SK-N-SH treated with all-trans-retinoic acid at 6 μM for 48 hours (cell line): Measurements from ENCODE around the gene TLN1.
A peak's percentile ranks its signal among the peaks of the same experiment; 100 is the strongest.

ENCODE experiments used
- ATAC-seq: fragments of 200-7000 bp; cut with Tn5 transposase; 3 replicates; pipeline ENCODE4 v1.9.1; 2020; ENCODE audit warnings: mild to moderate bottlenecking, moderate library complexity
- ARNTL ChIP-seq: fragments of 450-650 bp; formaldehyde crosslinking; IDR thresholded peaks from 2 replicates; pipeline ENCODE4 v1.5.0; 2020; ENCODE audit warnings: low read depth, mild to moderate bottlenecking, moderate library complexity, borderline replicate concordance
- BACH2 ChIP-seq: fragments of 250-450 bp; sonication (Bioruptor Pico); IDR thresholded peaks from 2 replicates; pipeline ENCODE4 v1.9.0; 2021; ENCODE audit warnings: mild to moderate bottlenecking, borderline replicate concordance
- CSDC2 ChIP-seq: fragments of 250-450 bp; sonication (Bioruptor Pico); IDR thresholded peaks from 2 replicates; pipeline ENCODE4 v1.5.0; 2020; ENCODE audit warnings: mild to moderate bottlenecking, moderate library complexity
- ESRRG ChIP-seq: fragments of 250-450 bp; sonication (Bioruptor Pico); IDR thresholded peaks from 2 replicates; pipeline ENCODE4 v1.6.1; 2021; ENCODE audit warnings: mild to moderate bottlenecking
- GLIS3 ChIP-seq: fragments of 250-450 bp; sonication (Bioruptor Pico); IDR thresholded peaks from 2 replicates; pipeline ENCODE4 v1.5.0; 2020; ENCODE audit warnings: mild to moderate bottlenecking, moderate library complexity
- ISL1 ChIP-seq: fragments of 250-450 bp; sonication (Bioruptor Pico); IDR thresholded peaks from 2 replicates; pipeline ENCODE4 v2.1.2; 2022; ENCODE audit warnings: mild to moderate bottlenecking, moderate library complexity
- OSR1 ChIP-seq: fragments of 250-450 bp; sonication (Bioruptor Pico); IDR thresholded peaks from 2 replicates; pipeline ENCODE4 v1.8.0; 2022; ENCODE audit warnings: moderate library complexity, mild to moderate bottlenecking, inconsistent platforms
- PPARA ChIP-seq: fragments of 250-450 bp; sonication (Bioruptor Pico); IDR thresholded peaks from 2 replicates; pipeline ENCODE4 v1.5.0; 2020; ENCODE audit warnings: mild to moderate bottlenecking, borderline replicate concordance
- RARB ChIP-seq: fragments of 250-450 bp; sonication (Bioruptor Pico); IDR thresholded peaks from 2 replicates; pipeline ENCODE4 v1.8.0; 2021; ENCODE audit warnings: mild to moderate bottlenecking, moderate library complexity
- SNAI2 ChIP-seq: fragments of 250-450 bp; sonication (Bioruptor Pico); IDR thresholded peaks from 2 replicates; pipeline ENCODE4 v1.5.0; 2020; ENCODE audit warnings: mild to moderate bottlenecking, moderate library complexity
- TCF4 ChIP-seq: fragments of 250-450 bp; sonication (Bioruptor Pico); IDR thresholded peaks from 2 replicates; pipeline ENCODE4 v1.8.0; 2021; ENCODE audit warnings: mild to moderate bottlenecking, moderate library complexity, borderline replicate concordance
- TOX ChIP-seq: fragments of 250-450 bp; sonication (Bioruptor Pico); IDR thresholded peaks from 2 replicates; pipeline ENCODE4 v1.8.0; 2021; ENCODE audit warnings: mild to moderate bottlenecking, moderate library complexity, borderline replicate concordance
- ZC3H10 ChIP-seq: fragments of 250-450 bp; sonication (Bioruptor Pico); IDR thresholded peaks from 2 replicates; pipeline ENCODE4 v1.5.1; 2021; ENCODE audit warnings: mild to moderate bottlenecking, moderate library complexity
- ZFP3 ChIP-seq: fragments of 250-450 bp; sonication (Bioruptor Pico); IDR thresholded peaks from 2 replicates; pipeline ENCODE4 v1.5.0; 2020; ENCODE audit warnings: mild to moderate bottlenecking, moderate library complexity
- ZFP30 ChIP-seq: fragments of 450-650 bp; formaldehyde crosslinking; IDR thresholded peaks from 2 replicates; pipeline ENCODE4 v1.5.0; 2022; ENCODE audit warnings: mild to moderate bottlenecking, moderate library complexity
- ZNF565 ChIP-seq: fragments of 450-650 bp; formaldehyde crosslinking; conservative IDR thresholded peaks from 2 replicates; pipeline ENCODE4 v1.5.0; 2020; ENCODE audit warnings: low read depth, mild to moderate bottlenecking, moderate library complexity
- ZNF70 ChIP-seq: fragments of 450-650 bp; formaldehyde crosslinking; IDR thresholded peaks from 2 replicates; pipeline ENCODE4 v1.5.0; 2020; ENCODE audit warnings: mild to moderate bottlenecking, moderate library complexity
- ZNF8 ChIP-seq: fragments of 450-650 bp; formaldehyde crosslinking; IDR thresholded peaks from 2 replicates; pipeline ENCODE4 v1.5.0; 2020; ENCODE audit warnings: mild to moderate bottlenecking, moderate library complexity
- TF ChIP-seq, protein P1 (sequence below): fragments of 250-450 bp; sonication (Bioruptor Pico); IDR thresholded peaks from 2 replicates; pipeline ENCODE4 v1.5.1; 2020; ENCODE audit warnings: low read depth, mild to moderate bottlenecking, moderate library complexity
- TF ChIP-seq, protein P2 (sequence below): fragments of 250-450 bp; sonication (Bioruptor Pico); IDR thresholded peaks from 2 replicates; pipeline ENCODE4 v1.8.0; 2020; ENCODE audit warnings: mild to moderate bottlenecking, moderate library complexity, borderline replicate concordance
- TF ChIP-seq, protein P3 (sequence below): fragments of 250-450 bp; sonication (Bioruptor Pico); IDR thresholded peaks from 2 replicates; pipeline ENCODE4 v1.5.0; 2020; ENCODE audit warnings: mild to moderate bottlenecking, moderate library complexity

The TLN1 gene

DNA sequence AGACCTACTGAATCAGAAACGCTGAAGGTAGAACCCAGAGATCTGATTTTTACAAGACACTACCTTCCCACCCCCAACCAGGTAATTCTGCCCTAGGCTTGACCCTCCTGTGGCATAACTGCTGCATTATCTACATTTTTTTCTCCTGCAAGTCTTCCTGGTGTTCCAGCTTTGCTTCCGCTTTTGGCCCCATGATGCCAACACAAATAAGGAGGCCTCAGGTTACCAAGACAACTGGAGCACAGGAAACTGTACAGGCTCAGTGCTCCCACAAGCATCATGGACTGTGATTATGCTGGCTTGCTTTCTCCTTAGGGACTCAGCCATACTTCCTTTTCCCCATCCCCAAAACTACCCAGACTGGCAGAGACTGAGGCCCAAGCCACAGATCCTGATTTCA lies 28.7 kb upstream of the TLN1 start (continued):
- TF ChIP-seq TCF4 (no peak), CSDC2 (no peak)

DNA sequence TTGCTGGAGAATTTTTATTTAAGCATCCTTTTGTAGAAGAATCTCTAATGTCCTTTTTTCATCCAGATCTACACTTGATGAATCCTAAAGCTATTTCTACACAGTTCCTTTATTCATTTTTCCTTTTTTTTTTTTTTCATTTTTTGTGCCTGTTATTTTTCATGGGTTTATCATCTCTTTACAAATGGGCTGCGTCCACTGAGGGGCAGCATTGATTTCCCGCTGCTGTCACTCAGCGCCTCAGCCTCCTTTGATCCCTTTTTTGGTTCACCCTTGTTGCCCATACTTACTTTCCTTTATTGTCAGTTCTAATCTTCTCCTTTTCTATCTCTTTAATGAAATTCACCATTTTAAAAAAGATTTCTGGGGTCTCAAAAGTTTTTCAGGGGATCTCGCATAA lies 27.8 kb upstream of the TLN1 start:
- TF ChIP-seq ZC3H10 (CRISPR knock-in tag) = no peak
- TF ChIP-seq, protein P1, sequence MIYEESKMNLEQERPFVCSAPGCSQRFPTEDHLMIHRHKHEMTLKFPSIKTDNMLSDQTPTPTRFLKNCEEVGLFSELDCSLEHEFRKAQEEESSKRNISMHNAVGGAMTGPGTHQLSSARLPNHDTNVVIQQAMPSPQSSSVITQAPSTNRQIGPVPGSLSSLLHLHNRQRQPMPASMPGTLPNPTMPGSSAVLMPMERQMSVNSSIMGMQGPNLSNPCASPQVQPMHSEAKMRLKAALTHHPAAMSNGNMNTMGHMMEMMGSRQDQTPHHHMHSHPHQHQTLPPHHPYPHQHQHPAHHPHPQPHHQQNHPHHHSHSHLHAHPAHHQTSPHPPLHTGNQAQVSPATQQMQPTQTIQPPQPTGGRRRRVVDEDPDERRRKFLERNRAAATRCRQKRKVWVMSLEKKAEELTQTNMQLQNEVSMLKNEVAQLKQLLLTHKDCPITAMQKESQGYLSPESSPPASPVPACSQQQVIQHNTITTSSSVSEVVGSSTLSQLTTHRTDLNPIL (CRISPR knock-in tag) = no peak
- no peak for TF ChIP-seq ISL1
- TF ChIP-seq, protein P2, sequence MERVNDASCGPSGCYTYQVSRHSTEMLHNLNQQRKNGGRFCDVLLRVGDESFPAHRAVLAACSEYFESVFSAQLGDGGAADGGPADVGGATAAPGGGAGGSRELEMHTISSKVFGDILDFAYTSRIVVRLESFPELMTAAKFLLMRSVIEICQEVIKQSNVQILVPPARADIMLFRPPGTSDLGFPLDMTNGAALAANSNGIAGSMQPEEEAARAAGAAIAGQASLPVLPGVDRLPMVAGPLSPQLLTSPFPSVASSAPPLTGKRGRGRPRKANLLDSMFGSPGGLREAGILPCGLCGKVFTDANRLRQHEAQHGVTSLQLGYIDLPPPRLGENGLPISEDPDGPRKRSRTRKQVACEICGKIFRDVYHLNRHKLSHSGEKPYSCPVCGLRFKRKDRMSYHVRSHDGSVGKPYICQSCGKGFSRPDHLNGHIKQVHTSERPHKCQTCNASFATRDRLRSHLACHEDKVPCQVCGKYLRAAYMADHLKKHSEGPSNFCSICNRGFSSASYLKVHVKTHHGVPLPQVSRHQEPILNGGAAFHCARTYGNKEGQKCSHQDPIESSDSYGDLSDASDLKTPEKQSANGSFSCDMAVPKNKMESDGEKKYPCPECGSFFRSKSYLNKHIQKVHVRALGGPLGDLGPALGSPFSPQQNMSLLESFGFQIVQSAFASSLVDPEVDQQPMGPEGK = no peak
- TF ChIP-seq GLIS3 (CRISPR knock-in tag) = no peak
- no peak for TF ChIP-seq TOX (CRISPR knock-in tag)
- ATAC-seq = no peak

DNA sequence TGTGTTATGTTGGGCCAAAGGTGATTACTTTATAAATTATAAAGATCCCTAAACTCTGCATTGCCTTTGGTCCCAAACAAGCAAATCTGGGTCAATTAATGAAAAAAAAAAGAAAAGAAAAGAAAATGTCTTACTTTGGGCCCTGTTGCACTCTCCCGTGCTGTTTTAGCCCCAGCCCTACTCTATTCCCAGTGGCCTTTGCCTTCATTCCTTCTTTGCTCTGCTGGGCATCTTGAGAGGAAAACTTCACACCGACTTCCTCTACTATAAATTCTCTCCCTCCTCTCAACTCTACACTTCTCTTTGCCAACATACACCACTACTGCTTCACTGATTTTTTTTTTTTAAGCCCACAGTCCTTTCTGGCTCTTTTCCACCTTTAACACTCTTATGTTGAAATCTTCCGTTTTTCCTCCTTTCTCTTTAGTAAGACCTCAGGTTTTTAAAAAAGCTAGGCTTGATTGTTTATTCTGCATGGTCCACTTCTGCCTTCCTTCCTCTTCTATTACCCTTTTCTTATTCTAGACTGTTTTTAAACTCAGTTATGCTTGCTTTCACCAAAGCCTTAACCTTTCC lies 26.6 kb upstream of the TLN1 start:
- no peak for ATAC-seq
- TF ChIP-seq ISL1 = no peak
- TF ChIP-seq ZNF70 (CRISPR knock-in tag) = no peak
- TF ChIP-seq TOX (CRISPR knock-in tag) = no peak
- TF ChIP-seq SNAI2 (CRISPR knock-in tag) = no peak
- TF ChIP-seq CSDC2 = no peak
- TF ChIP-seq TCF4 = no peak
- no peak for TF ChIP-seq ZNF565 (CRISPR knock-in tag)
- no peak for TF ChIP-seq BACH2 (CRISPR knock-in tag)
- no peak for TF ChIP-seq ESRRG (CRISPR knock-in tag)
- TF ChIP-seq, protein P2 = no peak
- TF ChIP-seq, protein P3, sequence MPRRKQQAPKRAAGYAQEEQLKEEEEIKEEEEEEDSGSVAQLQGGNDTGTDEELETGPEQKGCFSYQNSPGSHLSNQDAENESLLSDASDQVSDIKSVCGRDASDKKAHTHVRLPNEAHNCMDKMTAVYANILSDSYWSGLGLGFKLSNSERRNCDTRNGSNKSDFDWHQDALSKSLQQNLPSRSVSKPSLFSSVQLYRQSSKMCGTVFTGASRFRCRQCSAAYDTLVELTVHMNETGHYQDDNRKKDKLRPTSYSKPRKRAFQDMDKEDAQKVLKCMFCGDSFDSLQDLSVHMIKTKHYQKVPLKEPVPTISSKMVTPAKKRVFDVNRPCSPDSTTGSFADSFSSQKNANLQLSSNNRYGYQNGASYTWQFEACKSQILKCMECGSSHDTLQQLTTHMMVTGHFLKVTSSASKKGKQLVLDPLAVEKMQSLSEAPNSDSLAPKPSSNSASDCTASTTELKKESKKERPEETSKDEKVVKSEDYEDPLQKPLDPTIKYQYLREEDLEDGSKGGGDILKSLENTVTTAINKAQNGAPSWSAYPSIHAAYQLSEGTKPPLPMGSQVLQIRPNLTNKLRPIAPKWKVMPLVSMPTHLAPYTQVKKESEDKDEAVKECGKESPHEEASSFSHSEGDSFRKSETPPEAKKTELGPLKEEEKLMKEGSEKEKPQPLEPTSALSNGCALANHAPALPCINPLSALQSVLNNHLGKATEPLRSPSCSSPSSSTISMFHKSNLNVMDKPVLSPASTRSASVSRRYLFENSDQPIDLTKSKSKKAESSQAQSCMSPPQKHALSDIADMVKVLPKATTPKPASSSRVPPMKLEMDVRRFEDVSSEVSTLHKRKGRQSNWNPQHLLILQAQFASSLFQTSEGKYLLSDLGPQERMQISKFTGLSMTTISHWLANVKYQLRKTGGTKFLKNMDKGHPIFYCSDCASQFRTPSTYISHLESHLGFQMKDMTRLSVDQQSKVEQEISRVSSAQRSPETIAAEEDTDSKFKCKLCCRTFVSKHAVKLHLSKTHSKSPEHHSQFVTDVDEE (CRISPR knock-in tag) = no peak
- TF ChIP-seq ZFP3 (CRISPR knock-in tag) = no peak
- no peak for TF ChIP-seq GLIS3 (CRISPR knock-in tag)
- TF ChIP-seq RARB = no peak
- no peak for TF ChIP-seq PPARA
- TF ChIP-seq ZC3H10 (CRISPR knock-in tag) = no peak
- TF ChIP-seq ZFP30 = no peak

DNA sequence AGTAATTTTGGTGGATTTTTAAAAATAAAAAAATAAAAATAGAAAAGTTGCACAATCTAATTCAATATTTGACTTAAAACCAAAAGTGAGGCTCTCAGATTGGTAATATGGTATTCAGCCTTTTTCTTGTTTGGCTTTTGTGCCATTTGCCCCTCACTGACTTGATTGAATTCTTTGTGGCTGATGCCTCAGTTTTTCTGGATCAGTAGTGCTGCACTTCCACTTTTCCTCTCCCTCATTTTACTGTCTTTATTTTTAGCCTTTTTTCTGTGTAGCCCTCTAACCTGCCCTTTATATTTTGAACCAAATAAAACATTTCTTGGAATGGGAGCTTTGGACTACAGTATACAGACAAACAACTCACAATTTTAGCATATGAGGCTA lies 25.9 kb upstream of the TLN1 start:
- ATAC-seq = no peak
- TF ChIP-seq SNAI2 (CRISPR knock-in tag) (no peak), OSR1 (CRISPR knock-in tag) (no peak), ZFP30 (peak; percentile 59; the same call in 1 of the 2 replicates)

DNA sequence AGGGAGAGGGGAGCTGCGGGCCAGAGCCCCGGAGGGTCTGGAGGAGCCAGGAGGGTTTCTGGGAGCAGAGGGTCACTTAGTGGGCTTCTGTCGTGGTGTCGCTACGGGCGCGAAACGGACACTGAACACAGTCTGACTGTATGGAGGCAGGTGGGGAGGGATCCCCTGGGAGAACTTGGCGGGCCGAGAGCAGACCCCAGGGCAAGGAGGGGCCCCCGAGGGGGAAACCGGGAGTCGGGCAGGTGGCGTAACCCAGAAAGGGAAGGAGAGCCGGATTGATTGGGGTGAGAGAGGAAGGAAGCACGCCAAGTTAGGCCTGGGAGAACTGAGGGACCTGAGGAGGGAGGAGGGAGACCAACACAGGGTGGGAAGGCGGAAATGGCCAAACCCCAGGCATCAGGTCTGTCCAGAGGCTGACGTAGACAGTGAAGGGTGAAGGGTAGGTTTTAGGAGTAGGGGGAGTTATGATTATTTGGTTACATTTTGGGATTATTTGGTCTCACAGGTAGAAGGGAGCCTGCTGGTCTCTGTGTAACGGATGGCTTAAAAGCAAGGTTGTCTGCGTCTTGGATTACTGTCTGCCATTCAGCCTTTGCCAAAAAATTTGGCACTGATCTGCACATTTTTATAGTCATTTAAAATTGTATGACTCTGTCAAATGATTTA lies 25.4 kb upstream of the TLN1 start:
- ATAC-seq = peak; percentile 79
- TF ChIP-seq ZNF70 (CRISPR knock-in tag) = no peak
- TF ChIP-seq, protein P1 (CRISPR knock-in tag) = no peak
- TF ChIP-seq RARB = no peak
- TF ChIP-seq TCF4 = no peak
- TF ChIP-seq ARNTL (CRISPR knock-in tag) = no peak
- no peak for TF ChIP-seq ZNF8
- TF ChIP-seq ZNF565 (CRISPR knock-in tag) = no peak
- TF ChIP-seq, protein P3 (CRISPR knock-in tag) = no peak
- TF ChIP-seq ESRRG (CRISPR knock-in tag) = no peak
- TF ChIP-seq OSR1 (CRISPR knock-in tag) = no peak
- no peak for TF ChIP-seq CSDC2
- TF ChIP-seq ZC3H10 (CRISPR knock-in tag) = no peak
- no peak for TF ChIP-seq TOX (CRISPR knock-in tag)
- TF ChIP-seq GLIS3 (CRISPR knock-in tag) = no peak
- TF ChIP-seq ZFP30 = no peak
